ENCODE data around the gene RBMX2.

- TF ChIP-seq, protein P1, sequence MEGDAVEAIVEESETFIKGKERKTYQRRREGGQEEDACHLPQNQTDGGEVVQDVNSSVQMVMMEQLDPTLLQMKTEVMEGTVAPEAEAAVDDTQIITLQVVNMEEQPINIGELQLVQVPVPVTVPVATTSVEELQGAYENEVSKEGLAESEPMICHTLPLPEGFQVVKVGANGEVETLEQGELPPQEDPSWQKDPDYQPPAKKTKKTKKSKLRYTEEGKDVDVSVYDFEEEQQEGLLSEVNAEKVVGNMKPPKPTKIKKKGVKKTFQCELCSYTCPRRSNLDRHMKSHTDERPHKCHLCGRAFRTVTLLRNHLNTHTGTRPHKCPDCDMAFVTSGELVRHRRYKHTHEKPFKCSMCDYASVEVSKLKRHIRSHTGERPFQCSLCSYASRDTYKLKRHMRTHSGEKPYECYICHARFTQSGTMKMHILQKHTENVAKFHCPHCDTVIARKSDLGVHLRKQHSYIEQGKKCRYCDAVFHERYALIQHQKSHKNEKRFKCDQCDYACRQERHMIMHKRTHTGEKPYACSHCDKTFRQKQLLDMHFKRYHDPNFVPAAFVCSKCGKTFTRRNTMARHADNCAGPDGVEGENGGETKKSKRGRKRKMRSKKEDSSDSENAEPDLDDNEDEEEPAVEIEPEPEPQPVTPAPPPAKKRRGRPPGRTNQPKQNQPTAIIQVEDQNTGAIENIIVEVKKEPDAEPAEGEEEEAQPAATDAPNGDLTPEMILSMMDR (IDR thresholded peaks at IDR 0.05; ENCODE audit: poor library complexity), result no peak
- TF ChIP-seq EZH2 (IDR thresholded peaks at IDR 0.05; ENCODE audit: borderline replicate concordance) (no peak), EZH2phosphoT487 (IDR thresholded peaks at IDR 0.05; ENCODE audit: low read depth, severe bottlenecking, unreplicated experiment) (no peak)
Observed at GRCh38 chrX:130444641-130445336, 43.0 kb downstream of the RBMX2 start.

Measured in hepatocyte (in vitro differentiated cells).